AML-193 (cell line): Measurements from ENCODE around the gene SPC24.
"Not testable (repeated sequence)": the region's sequence is repeated elsewhere in the genome, so short reads cannot be mapped to it uniquely, and the experiment has no call there.

Source experiments
- DNase-seq, 2 experiments: peaks; one replicate each; lab custom pipeline; 2025; lab: John Stamatoyannopoulos, UW

SPC24 gene

DNA sequence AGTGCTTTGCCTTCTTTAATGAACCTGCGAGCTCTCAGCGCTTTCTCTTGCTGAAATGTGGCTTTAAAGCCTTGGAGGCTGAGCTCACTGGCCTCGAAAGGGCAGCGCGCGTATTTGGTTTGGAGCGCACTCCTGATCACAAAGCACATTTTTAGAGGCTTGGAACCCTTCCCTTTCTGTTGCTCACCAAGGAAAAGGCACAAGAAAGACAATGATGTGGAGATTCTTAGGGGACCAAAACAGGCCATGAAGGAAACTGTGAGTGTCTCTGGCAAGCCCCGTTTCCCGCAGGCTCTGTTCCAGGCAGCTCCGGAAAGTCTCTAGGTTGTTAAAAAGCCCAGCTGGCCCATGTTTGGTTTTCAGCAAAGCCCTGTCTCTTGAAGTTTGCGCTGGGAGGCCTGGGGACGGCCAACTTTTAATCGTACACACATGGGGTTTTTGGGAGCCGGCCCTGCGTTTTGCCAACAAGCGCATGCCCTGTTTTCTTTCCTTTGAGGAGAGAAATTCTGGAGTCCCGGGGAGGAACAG lies 9.4 kb upstream of the SPC24 start:
- DNase-seq = no peak

- no peak for DNase-seq
Measured at GRCh38 chr19:11164296-11164695, 8.7 kb upstream of the SPC24 start.

DNA sequence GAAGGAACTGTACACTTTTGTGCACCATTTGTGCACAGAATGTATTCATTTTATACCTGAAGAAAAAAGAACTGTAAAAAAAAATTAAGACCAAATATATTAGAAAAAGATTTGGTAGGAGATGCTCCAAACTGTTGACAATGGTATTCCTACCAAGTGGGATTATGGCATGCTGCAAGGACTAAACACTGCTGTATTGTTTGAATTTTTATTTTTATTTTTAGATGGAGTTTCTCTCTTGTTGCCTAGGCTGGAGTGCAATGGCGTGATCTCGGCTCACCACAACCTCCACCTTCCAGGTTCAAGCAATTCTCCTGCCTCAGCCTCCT lies 4.8 kb upstream of the SPC24 start:
- not testable (repeated sequence) for DNase-seq

DNA sequence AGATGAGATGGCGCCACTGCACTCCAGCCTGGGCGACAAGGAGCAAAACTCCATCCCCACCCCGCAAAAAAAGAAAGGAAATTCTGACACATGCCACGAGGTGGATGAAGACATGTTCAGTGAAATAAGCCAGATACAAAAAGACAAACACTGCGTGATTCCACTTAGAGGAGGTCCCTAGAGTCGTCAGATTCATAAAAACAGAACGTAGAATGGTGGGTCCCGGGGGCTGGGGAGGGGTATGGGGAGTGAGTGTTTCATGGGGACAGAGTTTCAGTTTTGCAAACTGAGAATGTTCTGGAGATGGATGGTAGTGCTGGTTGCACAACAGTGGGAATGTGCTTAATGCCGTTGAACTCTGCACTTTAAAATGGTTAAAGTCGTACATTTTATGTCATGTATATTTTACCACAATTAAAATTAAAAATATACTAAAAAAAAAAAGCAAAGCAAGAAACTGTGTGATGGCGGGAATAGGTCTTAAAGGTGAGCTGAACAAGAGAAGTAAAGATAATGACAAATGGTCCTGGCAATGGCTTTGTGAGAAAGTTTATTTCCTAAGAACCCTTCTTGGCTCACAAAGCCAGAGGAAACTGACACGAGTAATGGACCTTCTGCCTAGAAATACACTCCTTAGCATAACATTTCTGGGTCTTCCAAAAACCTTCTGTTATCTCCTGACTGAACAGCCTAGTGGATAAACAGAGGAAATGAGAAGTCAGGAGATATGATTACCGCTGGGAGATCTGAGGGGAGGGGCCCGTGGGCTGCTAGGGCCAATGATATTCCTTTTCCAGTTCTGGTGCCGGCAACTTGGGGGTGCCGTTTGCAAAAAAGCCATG lies 4.2 kb upstream of the SPC24 start:
- DNase-seq = no peak

DNA sequence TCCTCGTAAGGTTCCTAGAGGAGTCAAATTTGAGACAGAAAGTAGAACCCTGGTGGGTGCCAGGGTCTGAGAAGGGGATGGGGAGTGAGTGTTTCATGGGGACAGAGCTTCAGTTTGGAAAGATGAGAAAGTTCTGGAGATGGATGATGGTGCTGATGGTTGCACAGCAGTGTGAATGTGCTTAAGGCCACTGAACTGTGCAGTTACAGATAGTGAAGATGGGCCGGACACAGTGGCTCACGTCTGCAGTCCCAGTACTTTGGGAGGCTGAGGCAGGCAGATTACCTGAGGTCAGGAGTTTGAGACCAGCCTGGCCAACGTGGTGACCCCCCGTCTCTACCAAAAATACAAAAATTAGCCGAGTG lies 917 bp downstream of the SPC24 start:
- no peak for DNase-seq

GRCh38 chr19:11152318-11153062 lies 3.1 kb downstream of the SPC24 start:
- no peak for DNase-seq

GRCh38 chr19:11151181-11151580 lies 4.4 kb downstream of the SPC24 start:
- DNase-seq = no peak

GRCh38 chr19:11148001-11148400 lies 7.6 kb downstream of the SPC24 start:
- DNase-seq = no peak

GRCh38 chr19:11145536-11145924 lies 10.1 kb downstream of the SPC24 start:
- DNase-seq = no peak

GRCh38 chr19:11142528-11143171 lies 12.9 kb downstream of the SPC24 start:
- DNase-seq = no peak

- no peak for DNase-seq
Measured at GRCh38 chr19:11141937-11142527, 13.6 kb downstream of the SPC24 start.

DNA sequence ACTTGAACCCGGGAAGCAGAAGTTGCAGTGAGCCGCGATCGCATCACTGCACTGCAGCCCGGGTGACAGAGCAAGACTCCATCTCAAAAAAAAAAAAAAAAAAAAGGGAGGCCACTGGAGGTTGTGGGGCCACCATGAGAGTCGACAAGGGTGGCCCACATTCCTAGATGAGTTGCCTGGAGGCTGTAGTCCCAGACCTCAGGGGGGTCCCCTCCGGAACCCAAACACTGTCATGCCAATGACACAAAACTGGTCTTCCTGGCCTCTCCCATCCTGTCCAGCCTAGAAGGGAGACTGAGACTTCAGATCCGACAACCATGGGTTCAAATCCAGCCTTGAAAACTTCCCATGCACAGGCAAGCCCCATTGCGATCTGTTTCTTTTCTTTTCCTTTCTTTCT lies 14.7 kb downstream of the SPC24 start:
- DNase-seq = no peak

DNA sequence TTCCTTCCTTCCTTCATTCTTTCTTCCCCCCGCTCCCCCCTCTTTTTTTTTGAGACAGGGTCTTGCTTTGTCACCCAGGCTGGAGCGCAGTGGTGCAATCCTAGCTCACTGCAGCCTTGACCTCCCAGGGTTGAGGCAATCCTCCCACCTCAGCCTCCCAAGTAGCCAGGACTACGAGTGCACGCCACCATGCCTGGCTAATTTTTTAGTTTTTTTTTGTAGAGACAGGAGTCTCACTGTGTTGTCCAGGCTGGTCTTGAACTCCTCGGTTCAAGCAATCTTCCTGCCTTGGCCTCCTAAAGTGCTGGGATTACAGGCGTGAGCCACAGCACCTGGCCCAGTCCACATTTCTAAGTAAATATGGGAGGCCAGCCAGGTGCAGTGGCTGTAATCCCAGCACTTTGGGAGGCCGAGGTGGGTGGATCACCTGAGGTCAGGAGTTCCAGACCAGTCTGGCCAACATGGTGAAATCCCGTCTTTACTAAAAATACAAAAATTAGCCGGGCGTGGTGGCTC lies 15.5 kb downstream of the SPC24 start:
- not testable (repeated sequence) for DNase-seq

DNA sequence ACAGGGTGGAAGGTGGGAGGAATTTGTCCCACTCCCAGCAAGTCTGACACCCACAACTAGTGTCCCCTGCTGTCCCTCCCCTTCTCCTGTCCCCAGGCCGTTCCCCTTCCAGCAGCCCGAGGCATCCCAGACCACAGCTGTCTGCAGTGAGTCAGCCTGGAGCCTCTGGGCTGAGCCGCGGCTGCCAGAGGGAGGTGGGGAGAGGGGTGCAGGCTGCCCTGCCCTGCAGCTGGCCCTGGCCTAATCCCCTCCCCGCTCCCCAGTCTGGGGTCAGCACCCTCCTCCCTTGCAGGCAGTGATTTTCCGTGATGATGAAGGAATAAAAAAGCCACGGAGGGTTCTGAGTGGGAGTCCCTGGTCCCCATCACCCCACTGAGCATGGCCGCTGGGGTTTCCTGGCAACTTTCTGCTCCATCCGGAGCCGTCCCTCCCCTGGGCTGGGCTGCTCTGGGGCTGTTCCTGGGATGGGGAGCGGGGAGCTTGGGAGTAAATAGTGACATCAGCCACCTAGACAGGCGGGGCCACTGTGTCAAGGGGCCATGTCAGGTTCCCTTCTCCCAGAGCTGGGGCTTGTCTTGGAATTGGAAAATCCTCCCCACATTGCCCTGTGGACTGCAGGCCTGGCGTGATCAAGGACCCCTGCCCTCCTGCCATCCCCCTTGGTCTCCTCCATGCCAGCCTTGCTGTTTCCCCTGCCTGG lies 16.8 kb downstream of the SPC24 start:
- peak; percentile 48 to 59 for DNase-seq

GRCh38 chr19:11137542-11138384 lies 17.8 kb downstream of the SPC24 start:
- DNase-seq = peak; percentile 65 to 69

GRCh38 chr19:11136400-11137101 lies 19.0 kb downstream of the SPC24 start:
- no peak for DNase-seq

GRCh38 chr19:11131471-11131870 lies 24.1 kb downstream of the SPC24 start:
- DNase-seq = no peak

DNA sequence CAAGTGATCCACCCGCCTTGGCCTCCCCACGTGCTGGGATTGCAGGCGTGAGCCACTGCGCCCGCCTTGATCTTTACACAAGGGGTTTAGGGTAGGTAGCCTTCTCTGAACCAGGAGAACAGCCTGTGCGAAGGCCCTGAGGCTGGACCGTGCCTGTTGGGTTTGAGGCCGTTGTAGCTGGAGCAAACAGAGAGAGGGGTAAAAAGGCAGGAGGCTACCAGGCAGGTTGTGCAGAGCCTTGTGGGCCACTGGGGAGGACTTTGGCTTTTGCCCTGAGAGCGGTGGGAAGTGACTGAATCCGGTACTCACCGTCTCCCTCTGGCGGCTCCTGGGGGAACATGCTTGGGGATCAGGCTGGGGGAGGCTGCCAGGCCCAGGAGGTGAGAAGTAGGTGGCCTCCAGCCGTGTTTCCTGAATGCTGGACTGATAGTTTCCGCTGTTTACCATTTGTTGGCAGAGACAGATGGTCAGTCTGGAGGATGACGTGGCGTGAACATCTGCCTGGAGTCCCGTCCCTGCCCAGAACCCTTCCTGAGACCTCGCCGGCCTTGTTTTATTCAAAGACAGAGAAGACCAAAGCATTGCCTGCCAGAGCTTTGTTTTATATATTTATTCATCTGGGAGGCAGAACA lies 24.6 kb downstream of the SPC24 start:
- DNase-seq = peak; percentile 44 to 45

DNA sequence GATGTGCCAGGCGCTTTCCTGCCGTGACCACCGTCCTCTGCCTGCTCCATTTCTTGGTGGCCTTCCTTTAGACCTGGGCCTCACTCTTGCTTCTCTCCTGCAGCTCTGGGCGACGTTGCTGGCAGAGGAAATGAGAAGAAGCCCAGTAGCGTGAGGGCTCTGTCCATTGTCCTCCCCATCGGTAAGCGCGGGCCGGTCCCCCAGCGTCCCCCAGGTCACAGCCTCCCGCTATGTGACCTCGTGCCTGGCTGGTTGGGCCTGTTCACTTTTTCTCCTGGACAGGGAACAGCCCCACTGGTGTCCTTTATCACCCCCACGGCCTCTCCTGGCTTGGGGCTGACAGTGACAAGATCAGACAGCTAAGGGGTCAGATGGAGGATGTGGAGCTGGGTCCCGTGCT lies 27.7 kb downstream of the SPC24 start:
- DNase-seq = no peak
